ENCODE data around the gene TENM4.

- no peak for TF ChIP-seq EZH2 (IDR thresholded peaks at IDR 0.05)
- no peak for TF ChIP-seq POLR2AphosphoS5 (IDR thresholded peaks at IDR 0.05; ENCODE audit: borderline replicate concordance, low read depth, low read length)
Observed at GRCh38 chr11:78796956-78797355, 643.9 kb downstream of the TENM4 start.
